SW480 (cell line): Measurements from ENCODE around the gene FGD5.

ENCODE experiments used
- DNase-seq: peaks from one replicate; pipeline ENCODE4 v3.0.0-alpha.2; 2016; ENCODE audit warnings: low spot score

Gene FGD5

GRCh38 chr3:14980689-14981088 is 161.9 kb downstream of the FGD5 start:
- DNase-seq: no peak
